Mucosa of descending colon (tissue), 3 donors: ENCODE measurements around the gene KCNQ5. TPM values are rescaled to one million over a fixed set of nuclear protein-coding genes. Genes with fewer than 3 reads are reported as not detected.

ENCODE experiments used
- ATAC-seq: fragments of 200-7000 bp; cut with Tn5 transposase; one replicate; pipeline ENCODE4 v1.9.1; 2020; ENCODE audit warnings: mild to moderate bottlenecking, moderate library complexity
- DNase-seq, 3 donors: peaks; one replicate each; pipeline ENCODE4 v3.0.0-alpha.2; 2020
- H3K36me3 ChIP-seq: fragments of 200-600 bp; one replicate; pipeline ENCODE4 v1.8.0; 2021; ENCODE audit warnings: low read depth, mild to moderate bottlenecking
- H3K4me1 ChIP-seq: fragments of 200-600 bp; one replicate; pipeline ENCODE4 v1.8.0; 2021; ENCODE audit warnings: low read depth, mild to moderate bottlenecking
- H3K4me3 ChIP-seq: fragments of 200-600 bp; one replicate; pipeline ENCODE4 v1.8.0; 2021; ENCODE audit warnings: mild to moderate bottlenecking
- H3K9me3 ChIP-seq: fragments of 200-600 bp; one replicate; pipeline ENCODE4 v1.8.0; 2021; ENCODE audit warnings: mild to moderate bottlenecking
- intact Hi-C, 2 donors: fragments of 100-400 bp; cut with DNase I in 1 of 2; cut with micrococcal nuclease in 1 of 2; formaldehyde crosslinking; loops; one replicate each; pipeline versions ENCODE4 v1.11.0 to v1.11.1; 2022; cut with DNase I, micrococcal nuclease
- total RNA-seq, 3 donors: library from RNA; stranded (reverse); fragmentation: NEBNext Ultra II Directional in 2 of 3; extraction: Animal tissue kit (Norgen Biotek cat#: 25700) in 2 of 3; gene quantifications; one replicate each; pipeline versions ENCODE4 v1.2.1 to v1.2.4, GENCODE V29; 2021 to 2023
- TF ChIP-seq, protein P1 (sequence below): fragments of 200-600 bp; IDR thresholded peaks from one replicate; pipeline ENCODE4 v1.8.0; 2022; ENCODE audit warnings: antibody characterized with exemption, mild to moderate bottlenecking
- donor health status: DM: no; HTN: no; CAD: no; lungs with moderate emphysema.
- donor health status: DM: no; HTN: no; CAD: no.
- donor health status: DM: no; HTN: yes; CAD: no.

Gene KCNQ5
- total RNA-seq, 3 donors from 2014 or later: 0.14 to 2.3 (median 0.17) TPM

DNA sequence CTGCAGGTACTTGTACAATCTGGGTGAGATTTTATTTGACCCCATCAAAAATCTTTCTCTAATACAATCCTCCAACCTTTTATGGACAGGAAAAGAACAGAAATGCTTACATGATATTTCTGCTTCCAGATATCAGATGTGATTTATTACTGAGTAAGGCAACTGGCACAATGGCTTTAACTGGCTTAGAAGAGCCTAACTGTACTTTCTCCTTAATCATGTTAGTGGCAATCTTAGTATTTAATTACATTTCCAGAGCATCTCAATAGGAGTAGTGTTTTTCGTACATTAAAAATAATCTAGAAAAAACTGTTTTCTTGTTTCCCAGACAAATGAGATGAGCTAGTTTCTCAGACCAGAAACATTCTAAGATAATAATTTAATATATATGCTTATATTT, 251.6 kb downstream of the KCNQ5 start:
- TF ChIP-seq, protein P1, sequence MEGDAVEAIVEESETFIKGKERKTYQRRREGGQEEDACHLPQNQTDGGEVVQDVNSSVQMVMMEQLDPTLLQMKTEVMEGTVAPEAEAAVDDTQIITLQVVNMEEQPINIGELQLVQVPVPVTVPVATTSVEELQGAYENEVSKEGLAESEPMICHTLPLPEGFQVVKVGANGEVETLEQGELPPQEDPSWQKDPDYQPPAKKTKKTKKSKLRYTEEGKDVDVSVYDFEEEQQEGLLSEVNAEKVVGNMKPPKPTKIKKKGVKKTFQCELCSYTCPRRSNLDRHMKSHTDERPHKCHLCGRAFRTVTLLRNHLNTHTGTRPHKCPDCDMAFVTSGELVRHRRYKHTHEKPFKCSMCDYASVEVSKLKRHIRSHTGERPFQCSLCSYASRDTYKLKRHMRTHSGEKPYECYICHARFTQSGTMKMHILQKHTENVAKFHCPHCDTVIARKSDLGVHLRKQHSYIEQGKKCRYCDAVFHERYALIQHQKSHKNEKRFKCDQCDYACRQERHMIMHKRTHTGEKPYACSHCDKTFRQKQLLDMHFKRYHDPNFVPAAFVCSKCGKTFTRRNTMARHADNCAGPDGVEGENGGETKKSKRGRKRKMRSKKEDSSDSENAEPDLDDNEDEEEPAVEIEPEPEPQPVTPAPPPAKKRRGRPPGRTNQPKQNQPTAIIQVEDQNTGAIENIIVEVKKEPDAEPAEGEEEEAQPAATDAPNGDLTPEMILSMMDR: no peak
- no peak overlapping the region for H3K4me3 ChIP-seq
- H3K4me1 ChIP-seq: no peaks in the 10 kb centered on the region
- ATAC-seq (no peak), DNase-seq (no peak)
- no peaks in the 10 kb centered on the region for H3K9me3 ChIP-seq
- no peaks in the 10 kb centered on the region for H3K36me3 ChIP-seq
- intact Hi-C loops: no loop called here

DNA sequence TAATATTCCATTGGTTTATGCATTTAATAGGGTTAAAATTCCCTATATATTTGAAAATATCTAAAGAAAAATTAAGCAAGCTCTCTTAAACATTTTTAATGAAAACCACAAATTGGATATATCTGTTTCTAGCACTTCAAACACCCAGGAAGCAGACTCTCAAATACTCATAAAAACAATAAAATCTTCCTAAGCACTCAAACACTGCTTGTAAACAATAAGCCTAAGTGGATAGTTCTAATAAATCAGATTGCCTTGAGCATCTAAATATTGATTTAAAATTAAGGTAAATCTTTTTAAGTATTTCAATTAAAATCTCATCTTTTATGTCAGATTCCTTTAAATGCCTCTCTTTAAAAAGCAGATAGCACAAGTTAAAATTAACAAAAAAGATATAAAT, 254.4 kb downstream of the KCNQ5 start:
- DNase-seq (no peak), ATAC-seq (no peak)
- no peaks in the 10 kb centered on the region for H3K9me3 ChIP-seq
- H3K4me1 ChIP-seq: no peaks in the 10 kb centered on the region
- intact Hi-C loops: no loop called here
- no peaks in the 10 kb centered on the region for H3K36me3 ChIP-seq
- TF ChIP-seq, protein P1: no peak
- H3K4me3 ChIP-seq: no peak overlapping the region

DNA sequence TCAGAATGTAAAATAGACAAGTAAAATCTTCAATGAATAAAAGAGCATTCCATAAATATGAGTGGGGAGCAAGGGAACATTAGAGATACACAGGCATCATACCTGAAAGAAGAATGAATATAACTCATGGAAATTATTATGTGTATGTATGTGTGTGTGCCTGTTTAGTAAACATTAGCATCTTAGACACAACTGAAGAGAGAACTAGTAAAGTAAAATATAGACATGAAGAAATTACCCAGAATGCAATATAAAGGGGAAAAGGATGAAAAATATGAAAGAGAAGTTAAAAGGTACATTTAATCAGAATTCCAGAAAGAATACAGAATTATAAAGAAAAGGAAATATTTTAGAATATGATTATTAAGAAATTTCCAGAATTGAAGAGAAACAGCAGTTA, 264.3 kb downstream of the KCNQ5 start:
- intact Hi-C loops: no loop called here
- Histone ChIP-seq H3K4me1 (no peaks in the 10 kb centered on the region), H3K4me3 (no peak overlapping the region), H3K9me3 (no peaks in the 10 kb centered on the region), H3K36me3 (no peaks in the 10 kb centered on the region)
- TF ChIP-seq, protein P1: no peak
- DNase-seq: no peak
- no peak for ATAC-seq

DNA sequence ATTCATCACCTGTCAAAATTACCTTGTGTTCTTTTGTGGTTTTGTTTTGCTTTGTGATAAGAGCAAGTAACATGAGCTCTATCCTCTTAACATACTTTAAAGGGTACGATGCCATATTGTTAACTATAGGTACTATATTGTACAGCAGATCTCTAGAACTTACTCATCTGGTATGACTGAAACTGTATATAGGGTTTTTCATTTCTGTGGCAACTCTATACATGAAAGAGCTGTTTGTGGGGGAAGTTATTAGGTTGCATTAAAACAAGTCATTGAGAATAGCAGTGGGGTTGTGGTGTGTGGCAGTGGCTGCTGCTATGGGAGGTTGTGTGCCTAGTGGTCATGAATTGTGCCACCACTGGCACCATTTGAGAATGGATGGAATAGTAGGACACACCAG, 268.4 kb downstream of the KCNQ5 start:
- ATAC-seq: no peak
- Histone ChIP-seq H3K4me3 (no peak overlapping the region), H3K9me3 (no peaks in the 10 kb centered on the region), H3K36me3 (no peaks in the 10 kb centered on the region), H3K4me1 (no peaks in the 10 kb centered on the region)
- TF ChIP-seq, protein P1: no peak
- DNase-seq: no peak
- intact Hi-C loops: no loop called here

DNA sequence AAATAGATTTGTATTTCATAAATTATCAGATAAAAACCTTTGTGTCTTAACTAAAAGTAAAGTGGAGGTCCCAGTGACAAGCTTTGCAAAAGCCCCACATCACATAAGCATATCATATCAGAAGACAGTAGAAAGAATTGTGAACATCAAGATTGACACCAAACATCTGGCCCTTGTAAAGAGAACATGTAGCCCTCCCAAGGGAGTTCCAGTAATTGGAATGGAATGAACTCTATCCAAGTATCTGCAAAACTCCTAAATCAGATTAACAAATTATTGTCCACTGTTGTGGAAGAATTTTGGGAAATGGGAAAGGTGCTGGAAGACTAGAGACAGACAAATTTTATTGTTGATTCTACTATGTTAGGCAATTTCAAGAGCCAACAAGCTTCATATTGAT, 268.8 kb downstream of the KCNQ5 start:
- H3K4me3 ChIP-seq: no peak overlapping the region
- ATAC-seq: no peak
- H3K36me3 ChIP-seq: no peaks in the 10 kb centered on the region
- no peaks in the 10 kb centered on the region for H3K9me3 ChIP-seq
- no peak for DNase-seq
- no peaks in the 10 kb centered on the region for H3K4me1 ChIP-seq
- TF ChIP-seq, protein P1: no peak
- intact Hi-C loops: no loop called here

DNA sequence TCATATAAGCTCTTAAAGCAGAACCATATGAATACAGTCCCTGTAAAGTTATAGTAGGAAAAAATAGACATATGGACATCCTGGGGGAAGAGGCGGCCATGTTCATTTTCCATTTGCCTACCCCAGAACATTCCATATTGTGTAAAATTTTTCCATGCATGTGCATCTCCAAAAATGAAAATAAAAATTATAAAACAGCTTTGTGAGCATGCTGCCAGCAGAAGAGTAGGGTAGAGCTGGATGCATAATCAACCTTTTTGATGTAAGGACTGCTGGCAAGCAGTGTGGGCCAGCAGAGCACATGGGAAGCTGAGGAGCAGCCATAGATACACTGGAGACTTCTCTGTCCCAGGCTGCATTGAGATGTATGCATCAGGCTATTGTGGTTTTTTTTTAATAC, 271.0 kb downstream of the KCNQ5 start:
- DNase-seq (no peak), ATAC-seq (no peak)
- H3K4me1 ChIP-seq: no peaks in the 10 kb centered on the region
- H3K9me3 ChIP-seq: no peaks in the 10 kb centered on the region
- intact Hi-C loops: no loop called here
- TF ChIP-seq, protein P1: no peak
- H3K4me3 ChIP-seq: no peak overlapping the region
- H3K36me3 ChIP-seq: no peaks in the 10 kb centered on the region
